Adrenal gland (tissue), 12 donors: ENCODE data around the gene PPL. TPM values are rescaled to one million over a fixed set of nuclear protein-coding genes. Genes with fewer than 3 reads are reported as not detected.

Source experiments
- DNase-seq, 7 donors: peaks; one replicate each; pipeline ENCODE4 v3.0.0-alpha.2; 2019 to 2020
- H3K27ac ChIP-seq, 5 donors: fragments of 200-600 bp; sonication (generic) in 4 of 5; 1 replicate in 3 of 5; 2 replicates in 2 of 5; pipeline versions ENCODE4 v1.5.1 to v1.8.0; 2016 to 2020; ENCODE audit warnings: mild to moderate bottlenecking in 1 of 5
- H3K27me3 ChIP-seq: fragments of 200-600 bp; 2 replicates; pipeline ENCODE4 v1.8.0; 2021
- H3K36me3 ChIP-seq, 2 donors: fragments of 200-600 bp; replicated peaks in 1 of 2; 1 replicate in 1 of 2; 2 replicates in 1 of 2; pipeline versions ENCODE4 v1.5.1 to v1.8.0; 2018 to 2022
- H3K4me1 ChIP-seq, 2 donors: fragments of 200-600 bp; replicated peaks in 1 of 2; 1 replicate in 1 of 2; 2 replicates in 1 of 2; pipeline versions ENCODE4 v1.5.1 to v1.8.0; 2018 to 2021
- H3K4me3 ChIP-seq, 4 donors: fragments of 200-600 bp; sonication (generic) in 3 of 4; one replicate each; pipeline ENCODE4 v1.5.1; 2016 to 2018
- H3K9me3 ChIP-seq, 3 donors: fragments of 200-600 bp; sonication (generic) in 1 of 3; replicated peaks in 1 of 3; 1 replicate in 2 of 3; 2 replicates in 1 of 3; pipeline versions ENCODE4 v1.5.1 to v1.8.0; 2016 to 2021
- CTCF ChIP-seq, 6 experiments: fragments of 450-650 bp in 4 of 6; fragments of 200-600 bp in 2 of 6; sonication (generic) in 1 of 6; IDR thresholded peaks; 1 replicate in 5 of 6; 2 replicates in 1 of 6; pipeline versions ENCODE4 v1.5.1 to v1.8.0; 2016 to 2021; ENCODE audit warnings: antibody characterized with exemption in 6 of 6, mild to moderate bottlenecking in 2 of 6, moderate library complexity in 1 of 6
- POLR2A ChIP-seq, 2 donors: fragments of 450-650 bp; IDR thresholded peaks; one replicate each; pipeline ENCODE4 v1.6.1; 2017; ENCODE audit warnings: antibody characterized with exemption in 2 of 2, mild to moderate bottlenecking in 2 of 2, moderate library complexity in 1 of 2
- WGBS, 4 donors: extraction: QIAGEN DNeasy Blood & Tissue Kit in 2 of 4; methylation state at CpG; one replicate each; pipeline versions ENCODE4 v1.1.5 to v1.1.7; 2013 to 2017; 5-methylcytosine and 5-hydroxymethylcytosine counted together
- intact Hi-C, 2 donors: fragments of 100-400 bp; cut with DNase I; formaldehyde crosslinking; loops; one replicate each; pipeline versions ENCODE4 v1.14.1 to v1.15.0; 2022 to 2023
- polyA plus RNA-seq, 3 donors: library from polyadenylated mRNA; stranded (reverse); fragments of 200-250 nt in 2 of 3; fragments of 350-450 nt in 1 of 3; fragmentation: Illumina TruSeq in 1 of 3; extraction: RNeasy Lipid Tissue Mini Kit (QIAGEN cat#74804) in 1 of 3; gene quantifications; one replicate each; pipeline ENCODE4 v1.2.3, GENCODE V29; 2013 to 2014
- total RNA-seq, 9 donors: library from RNA; depleted of rRNA in 4 of 9; stranded (reverse); fragments of >200 nt in 4 of 9; fragments of 120-200 nt in 1 of 9; fragmentation: NEBNext Ultra II Directional in 1 of 9; extraction: Animal tissue kit (Norgen Biotek cat#: 25700) in 1 of 9; gene quantifications; one replicate each; pipeline versions ENCODE4 v1.1.0 to v1.2.4, GENCODE V29; 2013 to 2023
- donor health status: healthy with polysubstance abuse.
- donor health status: Bipolar disorder and iron deficiency.
- donor health status: DM: yes; HTN: yes; CAD: no.
- donor health status: DM: no; HTN: no; CAD: no.
- donor health status: DM: no; HTN: no; CAD: no.
- donor health status: DM: yes; HTN: yes; CAD: no.

The PPL gene
- total and polyA plus RNA-seq, 12 donors = 0.38 to 20.9 (median 14.7) TPM

- peak in 6 of 7 donors; percentile 39 to 67 (median 58) for DNase-seq
- H3K27me3 ChIP-seq = no peaks in the 10 kb centered on the region
- no peaks in the 10 kb centered on the region for H3K36me3 ChIP-seq
- no peak overlapping the region for H3K4me3 ChIP-seq
- H3K9me3 ChIP-seq = no peaks in the 10 kb centered on the region
- peaks cover 10 to 16% of the 10 kb centered on the region in 2 donors for H3K4me1 ChIP-seq
- 51 to 61% (median 57%) methylated on average over 4 to 5 of the region's 5 CpGs for WGBS, 4 donors
- TF ChIP-seq POLR2A (IDR thresholded peaks at IDR 0.05) (peak in 1 of 2 donors; percentile 18), CTCF (IDR thresholded peaks at IDR 0.05) (no peak)
- intact Hi-C loops = no loop called here
- no peak overlapping the region for H3K27ac ChIP-seq
Measured at GRCh38 chr16:4976611-4977145, 39.7 kb upstream of the PPL start.

- Histone ChIP-seq H3K4me3 (no peak overlapping the region), H3K9me3 (no peaks in the 10 kb centered on the region), H3K36me3 (no peaks in the 10 kb centered on the region), H3K27ac (no peak overlapping the region), H3K4me1 (peaks cover 8 to 16% of the 10 kb centered on the region in 2 donors), H3K27me3 (no peaks in the 10 kb centered on the region)
- no peak for DNase-seq
- intact Hi-C loops = no loop called here
- WGBS, 4 donors = 82 to 97% (median 91%) methylated on average over 2 of the region's 2 CpGs
- no peak for TF ChIP-seq POLR2A (IDR thresholded peaks at IDR 0.05)
- no peak for TF ChIP-seq CTCF (IDR thresholded peaks at IDR 0.05)
Measured at GRCh38 chr16:4976079-4976478, 39.1 kb upstream of the PPL start.

- Histone ChIP-seq H3K9me3 (no peaks in the 10 kb centered on the region), H3K4me1 (peaks cover 8 to 16% of the 10 kb centered on the region in 2 donors), H3K27me3 (no peaks in the 10 kb centered on the region), H3K36me3 (no peaks in the 10 kb centered on the region), H3K27ac (peak overlapping the region in 2 of 5 donors; percentile 17 to 50), H3K4me3 (no peak overlapping the region)
- peak in 6 of 7 donors; percentile 44 to 88 (median 66) for DNase-seq
- intact Hi-C loops = no loop called here
- WGBS, 4 donors = 14 to 34% (median 28%) methylated on average over 2 to 8 of the region's 8 CpGs
- no peak for TF ChIP-seq CTCF (IDR thresholded peaks at IDR 0.05)
Measured at GRCh38 chr16:4972938-4973587, 36.1 kb upstream of the PPL start.

- 67 to 74% (median 70%) methylated on average over 3 of the region's 3 CpGs for WGBS, 4 donors
- no peak for DNase-seq
- Histone ChIP-seq H3K4me3 (no peak overlapping the region), H3K27ac (no peak overlapping the region), H3K36me3 (no peaks in the 10 kb centered on the region), H3K9me3 (no peaks in the 10 kb centered on the region), H3K4me1 (peaks cover 0 to 8% of the 10 kb centered on the region in 2 donors), H3K27me3 (no peaks in the 10 kb centered on the region)
- intact Hi-C loops = no loop called here
- TF ChIP-seq CTCF (IDR thresholded peaks at IDR 0.05) = no peak
Measured at GRCh38 chr16:4970010-4970409, 33.1 kb upstream of the PPL start.
